Astrocyte (in vitro differentiated cells and primary cell): ENCODE data around the gene PSMD4.

Experiments used
- CTCF ChIP-seq: IDR thresholded peaks from 2 replicates; pipeline ENCODE4 v1.5.1; 2011; ENCODE audit warnings: low read depth, mild to moderate bottlenecking, inconsistent platforms, low read length, moderate library complexity; ENCODE audit not compliant: insufficient read depth
- EZH2 ChIP-seq: IDR thresholded peaks from 2 replicates; pipeline ENCODE4 v1.6.1; 2012; ENCODE audit warnings: mild to moderate bottlenecking, low read length, inconsistent platforms; ENCODE audit not compliant: insufficient read depth

- TF ChIP-seq CTCF: no peak
- no peak for TF ChIP-seq EZH2
Measured at GRCh38 chr1:151289080-151289935, 34.8 kb downstream of the PSMD4 start.
